HepG2 (cell line): ENCODE results near the gene HRC. TPM values are rescaled to one million over a fixed set of nuclear protein-coding genes. Genes with fewer than 3 reads are reported as not detected.

Experiments
- GPN1 ChIP-seq: sonication (generic); formaldehyde crosslinking; IDR thresholded peaks from 2 replicates; pipeline ENCODE4 v1.5.1; 2020; ENCODE audit warnings: missing genetic modification reagents, borderline replicate concordance
- HNF4A ChIP-seq: sonication (generic); formaldehyde crosslinking; IDR thresholded peaks from 2 replicates; pipeline ENCODE4 v1.4.0; 2020; ENCODE audit warnings: missing genetic modification reagents
- KMT2B ChIP-seq: IDR thresholded peaks from 2 replicates; pipeline ENCODE4 v1.6.1; 2016; ENCODE audit warnings: missing genetic modification reagents, missing compliant biosample characterization
- SMAD3 ChIP-seq: sonication (generic); formaldehyde crosslinking; IDR thresholded peaks from 2 replicates; pipeline ENCODE4 v1.4.0; 2020; ENCODE audit warnings: missing genetic modification reagents
- TBP ChIP-seq: sonication (generic); formaldehyde crosslinking; IDR thresholded peaks from 2 replicates; pipeline ENCODE4 v1.5.0; 2020; ENCODE audit warnings: missing genetic modification reagents
- ZNF251 ChIP-seq: sonication (generic); formaldehyde crosslinking; IDR thresholded peaks from 2 replicates; pipeline ENCODE4 v1.9.0; 2021; ENCODE audit warnings: mild to moderate bottlenecking, missing genetic modification reagents
- ZNF326 ChIP-seq: sonication (generic); formaldehyde crosslinking; IDR thresholded peaks from 2 replicates; pipeline ENCODE4 v1.4.0; 2020; ENCODE audit warnings: missing genetic modification reagents, borderline replicate concordance
- ZNF407 ChIP-seq: sonication (generic); formaldehyde crosslinking; IDR thresholded peaks from one replicate; pipeline ENCODE4 v1.5.1; 2020; ENCODE audit warnings: mild to moderate bottlenecking, missing genetic modification reagents; ENCODE audit errors: not compliant biosample characterization
- ZNF44 ChIP-seq: sonication (generic); formaldehyde crosslinking; IDR thresholded peaks from 2 replicates; pipeline ENCODE4 v1.5.1; 2020; ENCODE audit warnings: mild to moderate bottlenecking, missing genetic modification reagents
- ZNF598 ChIP-seq: sonication (generic); formaldehyde crosslinking; IDR thresholded peaks from 2 replicates; pipeline ENCODE4 v1.5.1; 2020; ENCODE audit warnings: mild to moderate bottlenecking, missing genetic modification reagents, borderline replicate concordance
- polyA plus RNA-seq, 8 experiments: library from polyadenylated mRNA; depleted of rRNA in 3 of 8; stranded (reverse) in 7 of 8; unstranded in 1 of 8; fragments of >200 nt; fragmentation: Illumina TruSeq in 4 of 8; extraction: Trizol in 4 of 8; gene quantifications; 2 replicates each; pipeline versions ENCODE4 v1.2.1 to v1.2.3, GENCODE V29; 2011 to 2016; ENCODE audit warnings: low read depth in 4 of 8, missing spikeins in 1 of 8, mixed read lengths in 1 of 8; ENCODE audit not compliant: insufficient read depth in 1 of 8
- total RNA-seq, 5 experiments: library from RNA; depleted of rRNA; stranded (reverse); fragments of >200 nt; fragmentation: Illumina TruSeq; extraction: Trizol; gene quantifications; 2 replicates each; pipeline ENCODE4 v1.2.3, GENCODE V29; 2016; ENCODE audit warnings: low read depth in 1 of 5
- TF ChIP-seq, protein P1 (sequence below): IDR thresholded peaks from 2 replicates; pipeline ENCODE4 v1.6.1; 2018; ENCODE audit warnings: missing genetic modification reagents, mild to moderate bottlenecking, missing compliant biosample characterization
- TF ChIP-seq, protein P2 (sequence below): sonication (generic); formaldehyde crosslinking; IDR thresholded peaks from 2 replicates; pipeline ENCODE4 v1.8.0; 2022; ENCODE audit warnings: missing genetic modification reagents, mild to moderate bottlenecking, inconsistent platforms, borderline replicate concordance
- TF ChIP-seq, protein P3 (sequence below): sonication (generic); formaldehyde crosslinking; IDR thresholded peaks from 2 replicates; pipeline ENCODE4 v1.5.0; 2020; ENCODE audit warnings: mild to moderate bottlenecking, missing genetic modification reagents, borderline replicate concordance

The HRC gene
- total and polyA plus RNA-seq, 2 of the 13 experiments (the other 11 are each of a cell fraction or from before 2014, with no cell fraction given) = 3.6 to 15.4 TPM

DNA sequence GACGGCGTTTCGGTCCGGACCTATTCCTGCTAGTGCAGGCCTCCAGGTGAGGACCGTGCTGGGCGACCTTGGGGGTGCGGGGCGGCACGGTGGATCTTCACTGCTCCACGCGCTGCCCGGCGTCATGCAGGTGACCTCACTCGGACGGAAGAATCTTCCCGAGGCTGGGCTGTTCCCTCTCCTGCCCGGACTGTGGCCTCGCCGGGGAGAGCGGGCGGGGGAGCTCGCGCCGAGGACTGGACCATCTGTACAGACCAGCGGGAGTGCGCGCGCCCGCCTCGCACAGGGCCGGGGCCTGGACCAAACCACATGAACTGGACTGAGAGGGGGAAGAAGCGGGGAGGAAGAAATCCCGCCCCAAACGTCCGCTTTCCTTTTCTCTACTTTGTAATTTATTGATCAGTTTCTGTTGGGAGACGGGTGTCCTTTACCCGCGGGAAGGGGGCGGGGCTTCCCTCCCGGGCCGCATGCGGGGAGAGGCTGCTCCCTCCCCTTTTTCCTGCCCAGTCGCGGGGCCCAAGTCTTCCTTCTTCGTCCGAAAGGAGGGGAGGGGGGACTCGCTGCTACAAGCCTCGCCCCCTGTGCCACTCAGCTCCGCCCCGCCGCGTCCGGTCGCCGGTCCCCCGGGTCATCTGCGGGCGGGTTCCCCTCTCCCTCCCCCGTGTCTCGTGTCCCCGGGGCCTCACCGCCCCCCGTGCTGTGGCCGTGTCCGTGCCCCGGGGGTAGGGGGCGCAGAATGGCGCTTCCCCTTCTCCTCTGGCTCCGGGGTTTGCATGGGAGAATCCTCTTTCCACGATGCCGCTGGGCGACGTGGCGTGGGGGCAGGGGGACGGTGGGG is 4.9 kb downstream of the HRC start (continued):
- TF ChIP-seq, protein P1, sequence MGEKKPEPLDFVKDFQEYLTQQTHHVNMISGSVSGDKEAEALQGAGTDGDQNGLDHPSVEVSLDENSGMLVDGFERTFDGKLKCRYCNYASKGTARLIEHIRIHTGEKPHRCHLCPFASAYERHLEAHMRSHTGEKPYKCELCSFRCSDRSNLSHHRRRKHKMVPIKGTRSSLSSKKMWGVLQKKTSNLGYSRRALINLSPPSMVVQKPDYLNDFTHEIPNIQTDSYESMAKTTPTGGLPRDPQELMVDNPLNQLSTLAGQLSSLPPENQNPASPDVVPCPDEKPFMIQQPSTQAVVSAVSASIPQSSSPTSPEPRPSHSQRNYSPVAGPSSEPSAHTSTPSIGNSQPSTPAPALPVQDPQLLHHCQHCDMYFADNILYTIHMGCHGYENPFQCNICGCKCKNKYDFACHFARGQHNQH = peak; percentile 42; the same call in 1 of the 2 replicates
- TF ChIP-seq ZNF407 (CRISPR knock-in tag) (no peak), ZNF326 (CRISPR knock-in tag) (no peak), TBP (no peak), SMAD3 (0 out of 2 replicates have a peak, but pooled peaks have one; percentile 17), ZNF251 (0 out of 2 replicates have a peak, but pooled peaks have one; percentile 92), KMT2B (CRISPR knock-in tag) (peak; percentile 46; the same call in 1 of the 2 replicates), ZNF44 (CRISPR knock-in tag) (0 out of 2 replicates have a peak, but pooled peaks have one; percentile 13), HNF4A (CRISPR knock-in tag) (peak; percentile 47), GPN1 (CRISPR knock-in tag) (peak; percentile 57; the same call in 1 of the 2 replicates), ZNF598 (CRISPR knock-in tag) (no peak; the same call in 1 of the 2 replicates)
- TF ChIP-seq, protein P2, sequence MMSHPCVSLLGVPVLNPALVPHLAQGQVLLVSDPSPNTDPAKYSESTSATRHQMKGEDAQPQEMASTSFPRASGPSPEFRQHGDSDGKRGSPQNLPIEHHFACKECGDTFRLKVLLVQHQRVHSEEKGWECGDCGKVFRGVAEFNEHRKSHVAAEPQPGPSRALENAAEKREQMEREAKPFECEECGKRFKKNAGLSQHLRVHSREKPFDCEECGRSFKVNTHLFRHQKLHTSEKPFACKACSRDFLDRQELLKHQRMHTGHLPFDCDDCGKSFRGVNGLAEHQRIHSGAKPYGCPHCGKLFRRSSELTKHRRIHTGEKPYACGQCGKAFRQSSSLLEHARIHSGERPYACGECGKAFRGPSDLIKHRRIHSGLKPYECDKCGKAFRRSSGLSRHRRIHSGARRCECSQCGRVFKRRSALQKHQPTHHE (CRISPR knock-in tag) = no peak
- TF ChIP-seq, protein P3, sequence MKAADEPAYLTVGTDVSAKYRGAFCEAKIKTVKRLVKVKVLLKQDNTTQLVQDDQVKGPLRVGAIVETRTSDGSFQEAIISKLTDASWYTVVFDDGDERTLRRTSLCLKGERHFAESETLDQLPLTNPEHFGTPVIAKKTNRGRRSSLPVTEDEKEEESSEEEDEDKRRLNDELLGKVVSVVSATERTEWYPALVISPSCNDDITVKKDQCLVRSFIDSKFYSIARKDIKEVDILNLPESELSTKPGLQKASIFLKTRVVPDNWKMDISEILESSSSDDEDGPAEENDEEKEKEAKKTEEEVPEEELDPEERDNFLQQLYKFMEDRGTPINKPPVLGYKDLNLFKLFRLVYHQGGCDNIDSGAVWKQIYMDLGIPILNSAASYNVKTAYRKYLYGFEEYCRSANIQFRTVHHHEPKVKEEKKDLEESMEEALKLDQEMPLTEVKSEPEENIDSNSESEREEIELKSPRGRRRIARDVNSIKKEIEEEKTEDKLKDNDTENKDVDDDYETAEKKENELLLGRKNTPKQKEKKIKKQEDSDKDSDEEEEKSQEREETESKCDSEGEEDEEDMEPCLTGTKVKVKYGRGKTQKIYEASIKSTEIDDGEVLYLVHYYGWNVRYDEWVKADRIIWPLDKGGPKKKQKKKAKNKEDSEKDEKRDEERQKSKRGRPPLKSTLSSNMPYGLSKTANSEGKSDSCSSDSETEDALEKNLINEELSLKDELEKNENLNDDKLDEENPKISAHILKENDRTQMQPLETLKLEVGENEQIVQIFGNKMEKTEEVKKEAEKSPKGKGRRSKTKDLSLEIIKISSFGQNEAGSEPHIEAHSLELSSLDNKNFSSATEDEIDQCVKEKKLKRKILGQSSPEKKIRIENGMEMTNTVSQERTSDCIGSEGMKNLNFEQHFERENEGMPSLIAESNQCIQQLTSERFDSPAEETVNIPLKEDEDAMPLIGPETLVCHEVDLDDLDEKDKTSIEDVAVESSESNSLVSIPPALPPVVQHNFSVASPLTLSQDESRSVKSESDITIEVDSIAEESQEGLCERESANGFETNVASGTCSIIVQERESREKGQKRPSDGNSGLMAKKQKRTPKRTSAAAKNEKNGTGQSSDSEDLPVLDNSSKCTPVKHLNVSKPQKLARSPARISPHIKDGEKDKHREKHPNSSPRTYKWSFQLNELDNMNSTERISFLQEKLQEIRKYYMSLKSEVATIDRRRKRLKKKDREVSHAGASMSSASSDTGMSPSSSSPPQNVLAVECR = peak; percentile 77; the same call in 1 of the 2 replicates
